GM18526 (cell line): Measurements from ENCODE around the gene LRG1.

Experiments
- POLR2A ChIP-seq: IDR thresholded peaks from 3 replicates; pipeline ENCODE4 v1.6.1; 2011; ENCODE audit not compliant: insufficient read length; ENCODE audit errors: extremely low read depth

Gene LRG1

GRCh38 chr19:4541114-4541805 is 1.4 kb upstream of the LRG1 start:
- no peak for TF ChIP-seq POLR2A

GRCh38 chr19:4539169-4539692 is 605 bp downstream of the LRG1 start:
- TF ChIP-seq POLR2A: no peak

- TF ChIP-seq POLR2A: no peak
Measured at GRCh38 chr19:4538601-4538954, 1.3 kb downstream of the LRG1 start.

- TF ChIP-seq POLR2A: no peak
Measured at GRCh38 chr19:4537953-4538600, 1.8 kb downstream of the LRG1 start.

- TF ChIP-seq POLR2A: no peak
Measured at GRCh38 chr19:4536798-4537197, 3.0 kb downstream of the LRG1 start.

- TF ChIP-seq POLR2A: no peak
Measured at GRCh38 chr19:4534836-4535658, 4.8 kb downstream of the LRG1 start, which contains the start of gene PLIN5. TSS of gene PLIN5 (minus strand) at chr19:4535224. CDS start at chr19:4534074, 1,150 bp downstream.

GRCh38 chr19:4533835-4534424 is 5.9 kb downstream of the LRG1 start:
- no peak for TF ChIP-seq POLR2A

GRCh38 chr19:4533334-4533733 is 6.5 kb downstream of the LRG1 start:
- no peak for TF ChIP-seq POLR2A

GRCh38 chr19:4531562-4532165 is 8.2 kb downstream of the LRG1 start:
- no peak for TF ChIP-seq POLR2A

GRCh38 chr19:4529924-4530522 is 9.8 kb downstream of the LRG1 start:
- no peak for TF ChIP-seq POLR2A

GRCh38 chr19:4528843-4529242 is 11.0 kb downstream of the LRG1 start:
- TF ChIP-seq POLR2A: no peak

- no peak for TF ChIP-seq POLR2A
Measured at GRCh38 chr19:4525563-4526002, 14.3 kb downstream of the LRG1 start.

GRCh38 chr19:4524808-4525562 is 14.9 kb downstream of the LRG1 start:
- no peak for TF ChIP-seq POLR2A
